Keratinocyte (primary cell): ENCODE results near the gene PTPRD. TPM values are rescaled to one million over a fixed set of nuclear protein-coding genes. Genes with fewer than 3 reads are reported as not detected.

Source experiments
- DNase-seq: peaks from one replicate; pipeline ENCODE4 v3.0.0-alpha.2; 2011; ENCODE audit warnings: low read depth, missing footprints, low spot score
- FAIRE-seq: peaks from 2 replicates; lab custom pipeline; 2011; peaks lifted over from hg19 to GRCh38; lab: Jason Lieb, UNC
- H2AFZ ChIP-seq: 2 replicates; pipeline ENCODE4 v1.6.0; 2012; ENCODE audit warnings: low read length, control low read depth, inconsistent platforms; ENCODE audit not compliant: control insufficient read depth
- H3K27ac ChIP-seq: 2 replicates; pipeline ENCODE4 v1.5.1; 2011; ENCODE audit warnings: low read length; ENCODE audit not compliant: control insufficient read depth, insufficient read depth
- H3K27me3 ChIP-seq: 3 replicates; pipeline ENCODE4 v1.6.0; 2011; ENCODE audit warnings: low read length; ENCODE audit not compliant: control insufficient read depth, insufficient read depth; ENCODE audit errors: extremely low read depth
- H3K36me3 ChIP-seq, 2 experiments: 2 replicates in 1 of 2; 3 replicates in 1 of 2; pipeline ENCODE4 v1.5.1; 2011; ENCODE audit warnings: low read length in 2 of 2, mild to moderate bottlenecking in 1 of 2; ENCODE audit not compliant: control insufficient read depth in 2 of 2, insufficient read depth in 2 of 2; ENCODE audit errors: extremely low read depth in 1 of 2
- H3K4me1 ChIP-seq: 3 replicates; pipeline ENCODE4 v1.5.1; 2011; ENCODE audit warnings: low read length; ENCODE audit not compliant: control insufficient read depth, insufficient read depth; ENCODE audit errors: extremely low read depth
- H3K4me2 ChIP-seq: 3 replicates; pipeline ENCODE4 v1.6.0; 2011; ENCODE audit warnings: low read depth, low read length; ENCODE audit not compliant: control insufficient read depth, insufficient read depth; ENCODE audit errors: extremely low read depth
- H3K4me3 ChIP-seq, 3 experiments: fragments of 200-600 bp in 1 of 3; sonication (generic) in 1 of 3; 2 replicates in 2 of 3; 3 replicates in 1 of 3; pipeline ENCODE4 v1.5.1; 2011 to 2016; ENCODE audit warnings: low read length in 3 of 3, mild to moderate bottlenecking in 3 of 3, control low read depth in 2 of 3, inconsistent platforms in 1 of 3, low read depth in 1 of 3, mixed read lengths in 1 of 3, mixed run types in 1 of 3, moderate library complexity in 1 of 3; ENCODE audit not compliant: control insufficient read depth in 2 of 3, insufficient read depth in 2 of 3; ENCODE audit errors: extremely low read depth in 1 of 3
- H3K79me2 ChIP-seq: 2 replicates; pipeline ENCODE4 v1.6.0; 2012; ENCODE audit warnings: low read length; ENCODE audit not compliant: control insufficient read depth, insufficient read depth
- H3K9ac ChIP-seq: 3 replicates; pipeline ENCODE4 v1.6.0; 2011; ENCODE audit warnings: low read length; ENCODE audit not compliant: control insufficient read depth, insufficient read depth; ENCODE audit errors: extremely low read depth
- H3K9me1 ChIP-seq: 3 replicates; pipeline ENCODE4 v1.6.0; 2011; ENCODE audit warnings: low read length; ENCODE audit not compliant: control insufficient read depth, insufficient read depth; ENCODE audit errors: extremely low read depth
- H3K9me3 ChIP-seq: 2 replicates; pipeline ENCODE4 v1.5.1; 2012; ENCODE audit warnings: low read depth, low read length; ENCODE audit not compliant: control insufficient read depth
- H4K20me1 ChIP-seq: 3 replicates; pipeline ENCODE4 v1.6.0; 2011; ENCODE audit warnings: low read length; ENCODE audit not compliant: control insufficient read depth, insufficient read depth; ENCODE audit errors: extremely low read depth
- CTCF ChIP-seq, 3 experiments: IDR thresholded peaks in 1 of 3; conservative IDR thresholded peaks in 1 of 3; optimal IDR thresholded peaks in 1 of 3; 2 replicates in 2 of 3; 3 replicates in 1 of 3; pipeline versions ENCODE3 to v1.5.1; 2011; ENCODE audit warnings: low read length in 3 of 3, mild to moderate bottlenecking in 3 of 3, moderate library complexity in 2 of 3, control low read depth in 1 of 3, inconsistent platforms in 1 of 3; ENCODE audit not compliant: insufficient read depth in 2 of 3; ENCODE audit errors: extremely low read depth in 1 of 3
- EZH2 ChIP-seq: IDR thresholded peaks from one replicate; pipeline ENCODE4 v1.6.1; 2012; ENCODE audit warnings: inconsistent platforms, mild to moderate bottlenecking, low read length, moderate library complexity
- dilution Hi-C: fragments of 300-500 bp; cut with MboI; formaldehyde crosslinking; loops from one replicate; pipeline ENCODE4 v1.7.0; 2020; ENCODE audit warnings: low sequenced_read_pairs; ENCODE audit not compliant: extremely low pct_ligation_motif_present
- polyA plus RNA-seq, 5 experiments: library from polyadenylated mRNA; depleted of rRNA in 3 of 5; stranded (reverse) in 3 of 5; stranded (forward) in 1 of 5; unstranded in 1 of 5; fragments of >200 nt; gene quantifications; 1 replicate in 1 of 5; 2 replicates in 3 of 5; 3 replicates in 1 of 5; pipeline versions ENCODE4 v1.2.1 to v1.2.3, GENCODE V29; 2011 to 2012; ENCODE audit warnings: missing spikeins in 2 of 5, low read depth in 1 of 5, low replicate concordance in 1 of 5

The PTPRD gene
- polyA plus RNA-seq, 1 donor (not counting 4 experiments of a cell fraction or from before 2014, with no cell fraction given): 0.10 TPM

GRCh38 chr9:8668751-8669150 is 1944.1 kb downstream of the PTPRD start:
- Histone ChIP-seq H3K27me3 (no peaks in the 10 kb centered on the region), H2AFZ (no peak overlapping the region)
- dilution Hi-C loops: no loop called here

GRCh38 chr9:8668231-8668630 is 1944.6 kb downstream of the PTPRD start:
- Histone ChIP-seq H3K27me3 (no peaks in the 10 kb centered on the region), H3K27ac (no peak overlapping the region), H3K9me1 (no peaks in the 10 kb centered on the region), H3K4me2 (no peak overlapping the region), H3K4me3 (no peak overlapping the region), H4K20me1 (no peaks in the 10 kb centered on the region), H3K9ac (no peak overlapping the region), H2AFZ (no peak overlapping the region), H3K79me2 (no peaks in the 10 kb centered on the region), H3K36me3 (no peaks in the 10 kb centered on the region), H3K9me3 (no peaks in the 10 kb centered on the region), H3K4me1 (no peaks in the 10 kb centered on the region)
- DNase-seq: no peak
- no peak for TF ChIP-seq CTCF (optimal IDR thresholded peaks at IDR 0.05 in 1 of 3, IDR thresholded peaks at IDR 0.05 in 1 of 3, conservative IDR thresholded peaks at IDR 0.05 in 1 of 3; ENCODE audit: extremely low read depth in 1 of 3, insufficient read depth in 2 of 3, low read length in 3 of 3)
- no peak for TF ChIP-seq EZH2
- dilution Hi-C loops: no loop called here
- no peak for FAIRE-seq

More at GRCh38 chr9:8668751-8669150, 1944.1 kb downstream of the PTPRD start:
- no peaks in the 10 kb centered on the region for H4K20me1 ChIP-seq
- H3K4me3 ChIP-seq: no peak overlapping the region
- no peaks in the 10 kb centered on the region for H3K9me3 ChIP-seq
- H3K9ac ChIP-seq: no peak overlapping the region
- H3K27ac ChIP-seq: no peak overlapping the region
- H3K79me2 ChIP-seq: no peaks in the 10 kb centered on the region
- H3K36me3 ChIP-seq: no peaks in the 10 kb centered on the region
- TF ChIP-seq CTCF (optimal IDR thresholded peaks at IDR 0.05 in 1 of 3, IDR thresholded peaks at IDR 0.05 in 1 of 3, conservative IDR thresholded peaks at IDR 0.05 in 1 of 3; ENCODE audit: extremely low read depth in 1 of 3, insufficient read depth in 2 of 3, low read length in 3 of 3): no peak
- no peak for TF ChIP-seq EZH2
- FAIRE-seq (no peak), DNase-seq (no peak)
- no peak overlapping the region for H3K4me2 ChIP-seq
- no peaks in the 10 kb centered on the region for H3K4me1 ChIP-seq
- H3K9me1 ChIP-seq: no peaks in the 10 kb centered on the region
